HuH-7.5 (cell line): ENCODE results near the gene SYCE3.
"Not testable (repeated sequence)": the region's sequence is repeated elsewhere in the genome, so short reads cannot be mapped to it uniquely, and the experiment has no call there.

Experiments used
- DNase-seq: peaks from one replicate; pipeline ENCODE4 v3.0.0; 2011; ENCODE audit warnings: low spot score

The SYCE3 gene

GRCh38 chr22:50520826-50521453, 41.8 kb downstream of the SYCE3 start:
- DNase-seq = no peak

DNA sequence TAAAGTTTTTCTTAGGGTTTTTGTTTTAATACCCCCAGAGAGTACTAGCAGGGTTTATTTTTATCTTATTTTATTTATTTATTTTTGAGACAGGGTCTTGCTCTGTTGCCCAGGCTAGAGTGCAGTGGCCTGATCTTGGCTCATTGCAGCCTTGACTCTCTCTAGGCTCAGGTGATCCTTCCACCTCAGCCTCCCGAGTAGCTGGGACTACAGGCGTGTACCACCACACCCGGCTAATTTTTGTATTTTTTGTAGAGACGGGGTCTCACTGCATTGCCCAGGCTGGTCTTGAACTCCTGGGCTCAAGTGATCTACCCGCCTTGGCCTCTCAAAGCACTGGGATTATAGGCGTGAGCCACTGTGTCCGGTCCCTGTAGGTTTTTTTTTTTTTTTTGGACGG, 42.5 kb downstream of the SYCE3 start:
- DNase-seq = not testable (repeated sequence)

GRCh38 chr22:50519151-50519550, 43.6 kb downstream of the SYCE3 start:
- DNase-seq = no peak

DNA sequence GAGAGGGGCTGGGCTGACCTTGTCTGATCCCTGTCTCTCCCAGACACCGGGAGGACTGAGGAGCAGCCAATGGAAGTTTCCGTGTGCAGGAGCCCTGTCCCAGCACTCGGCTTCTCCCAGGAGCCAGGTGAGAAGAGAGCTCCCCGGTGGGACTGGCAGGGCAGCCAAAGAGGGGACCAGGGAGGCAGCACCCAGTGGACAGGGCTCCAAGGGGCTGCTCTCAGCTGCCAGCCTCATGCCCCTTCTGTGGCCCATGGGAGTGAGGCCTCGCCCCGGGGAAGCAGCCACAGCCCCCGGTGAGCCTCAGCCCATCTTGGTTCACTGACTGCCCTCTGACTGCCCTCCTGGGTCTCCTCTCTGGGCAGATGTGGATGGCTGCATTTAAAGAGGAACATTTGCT, 44.1 kb downstream of the SYCE3 start:
- no peak for DNase-seq

DNA sequence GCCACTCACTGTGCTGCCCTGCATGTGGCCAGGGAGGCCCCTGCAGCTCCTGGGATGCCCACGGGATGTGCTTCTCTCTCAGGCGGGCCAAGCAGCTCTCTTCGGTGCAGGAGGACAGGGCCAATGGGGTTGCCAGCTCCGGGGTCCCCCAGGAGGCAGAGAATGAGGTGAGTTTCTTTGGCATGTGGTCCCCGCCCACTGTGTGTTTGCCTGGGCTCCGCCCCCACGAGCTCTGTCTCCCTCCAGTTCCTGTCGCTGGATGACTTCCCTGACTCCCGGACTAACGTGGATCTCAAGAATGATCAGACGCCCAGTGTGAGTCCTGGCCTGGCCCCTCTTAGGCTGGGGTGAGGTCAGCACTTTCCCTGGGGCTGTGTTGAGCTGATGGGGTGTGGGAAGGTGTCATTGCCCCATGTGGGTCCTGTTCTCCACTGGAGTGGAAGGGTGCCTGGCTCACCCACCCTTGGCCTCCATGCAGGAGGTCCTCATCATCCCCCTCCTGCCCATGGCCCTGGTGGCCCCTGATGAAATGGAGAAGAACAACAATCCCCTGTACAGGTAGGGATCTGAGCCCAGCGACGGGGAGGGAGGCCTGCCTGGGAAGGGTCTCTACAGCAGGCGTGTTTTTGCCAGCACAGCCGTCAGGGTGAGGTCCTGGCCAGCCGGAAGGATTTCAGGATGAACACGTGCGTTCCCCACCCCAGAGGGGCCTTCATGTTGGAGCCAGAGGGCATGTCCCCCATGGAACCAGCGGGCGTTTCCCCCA, 45.0 kb downstream of the SYCE3 start:
- no peak for DNase-seq

DNA sequence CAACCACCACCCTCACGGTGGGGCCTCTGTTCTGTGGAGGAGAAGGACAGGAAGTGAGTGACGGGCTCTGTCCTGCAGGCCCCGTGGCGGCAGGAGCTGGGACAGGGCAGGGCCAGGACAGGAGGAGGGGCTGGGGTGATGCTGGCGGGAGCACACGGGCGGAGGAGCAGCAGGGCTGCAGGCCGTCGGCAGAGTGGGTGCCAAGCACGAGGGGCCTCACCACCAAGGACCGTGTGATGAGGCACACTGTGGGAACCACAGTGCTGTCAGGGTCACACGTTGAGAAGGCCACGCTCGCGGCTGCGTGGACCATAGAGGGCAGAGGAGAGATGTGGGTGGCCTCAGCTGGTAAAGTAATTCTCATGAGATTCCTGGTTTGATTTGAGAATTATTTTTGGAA, 45.8 kb downstream of the SYCE3 start:
- no peak for DNase-seq

DNA sequence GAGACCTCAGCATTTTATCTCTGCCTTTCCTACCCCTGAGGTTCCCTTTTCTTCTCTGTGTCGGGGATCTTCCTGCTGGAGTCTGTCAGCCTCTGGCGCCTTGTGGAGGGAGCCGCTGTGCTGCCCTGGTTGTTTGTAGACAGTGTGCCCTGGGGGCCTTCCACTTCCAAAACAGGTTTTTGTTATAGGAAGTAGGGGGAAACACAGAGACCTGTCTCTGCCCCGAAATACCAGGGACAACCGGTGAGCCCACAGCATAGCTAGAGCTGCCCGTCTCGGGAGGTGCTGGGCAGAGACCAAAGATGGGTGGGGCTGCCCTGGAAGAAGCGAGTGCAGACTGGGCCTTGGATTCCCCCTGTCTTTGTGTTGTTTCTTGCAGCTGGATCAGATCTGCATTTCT, 46.7 kb downstream of the SYCE3 start:
- DNase-seq = no peak

GRCh38 chr22:50513175-50513574, 49.5 kb downstream of the SYCE3 start:
- DNase-seq = no peak

- DNase-seq = no peak
These were observed 53.8 kb downstream of the SYCE3 start for GRCh38 chr22:50508897-50509296.

- peak; percentile 99 for DNase-seq
These were observed 54.5 kb downstream of the SYCE3 start, which contains the start of gene NCAPH2 for GRCh38 chr22:50507991-50508884. TSS of gene NCAPH2 (plus strand) at chr22:50508224. CDS start at chr22:50508338, 114 bp downstream.

DNA sequence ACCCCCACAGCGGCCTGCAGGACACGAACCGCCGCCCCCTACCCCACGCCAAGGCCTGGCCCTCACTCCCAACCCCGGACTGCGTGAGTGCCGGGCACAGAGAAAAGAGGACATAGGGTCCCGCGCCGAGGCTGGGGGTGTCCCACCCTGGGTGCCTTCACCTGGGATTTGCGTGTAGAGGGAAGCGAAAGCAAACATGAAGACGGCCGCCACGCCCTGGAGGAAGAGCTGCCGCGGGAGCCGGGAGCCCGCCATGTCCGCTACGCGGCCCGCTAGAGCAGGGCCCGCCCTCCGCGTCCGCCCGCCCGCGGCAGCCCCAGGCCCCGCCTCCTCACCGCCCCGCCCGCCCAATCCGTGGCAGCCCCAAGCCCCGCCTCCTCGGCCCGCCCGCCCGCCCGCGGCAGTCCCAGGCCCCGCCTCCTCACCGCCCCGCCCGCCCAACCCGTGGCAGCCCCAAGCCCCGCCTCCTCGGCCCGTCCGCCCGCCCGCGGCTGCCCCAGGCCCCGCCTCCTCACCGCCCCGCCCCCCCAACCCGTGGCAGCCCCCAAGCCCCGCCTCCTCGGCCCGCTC, 55.2 kb downstream of the SYCE3 start, which contains the start of gene LMF2:
TSS of gene LMF2 (minus strand) at position 282 of the 570 bp plus-strand sequence. CDS start at position 255, 27 bp downstream.
- peak; percentile 97 for DNase-seq

DNA sequence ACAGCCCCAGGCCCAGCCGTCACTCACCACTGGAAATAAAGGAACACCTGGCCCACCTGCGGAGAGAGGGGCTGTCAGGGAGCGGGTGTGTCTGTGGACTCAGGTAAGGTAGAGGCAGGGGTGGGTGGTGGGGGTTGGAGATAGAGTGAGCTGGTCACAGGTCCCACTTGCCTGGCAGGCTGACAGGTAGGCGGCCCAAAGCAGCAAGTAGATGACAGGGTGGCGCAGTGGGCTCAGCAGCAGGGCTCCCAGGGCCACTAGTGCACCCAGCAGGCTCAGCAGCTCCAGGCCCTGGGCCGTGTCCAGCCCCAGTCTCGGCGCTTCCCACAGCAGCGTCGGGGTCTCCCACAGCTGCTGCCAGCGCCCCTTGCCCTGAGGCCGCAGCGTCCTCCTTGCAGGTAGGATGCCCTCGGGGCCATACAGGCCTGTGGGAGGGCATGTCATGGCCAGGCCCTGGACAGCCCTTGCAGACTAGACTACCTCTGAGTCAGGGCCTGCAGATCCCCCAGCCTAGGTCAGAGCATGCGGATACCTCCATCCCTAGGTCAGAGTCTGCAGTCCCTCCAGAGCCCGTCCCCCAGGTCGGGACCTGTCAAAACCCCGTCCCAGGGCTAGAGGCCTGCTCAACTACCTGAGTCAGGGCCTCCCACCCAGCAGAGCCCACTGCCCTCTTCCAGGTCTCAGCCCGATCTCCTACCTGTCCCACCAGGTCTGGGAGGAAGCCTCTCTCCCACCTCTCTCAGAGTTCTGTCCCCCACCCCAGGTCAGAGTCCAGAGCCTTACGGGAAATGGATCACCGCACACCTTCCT, 55.9 kb downstream of the SYCE3 start:
- DNase-seq = peak; percentile 71

GRCh38 chr22:50505776-50506610, 56.7 kb downstream of the SYCE3 start:
- DNase-seq = no peak

- no peak for DNase-seq
These were observed 57.4 kb downstream of the SYCE3 start for GRCh38 chr22:50505276-50505775.

- no peak for DNase-seq
These were observed 58.1 kb downstream of the SYCE3 start for GRCh38 chr22:50504369-50505211.

DNA sequence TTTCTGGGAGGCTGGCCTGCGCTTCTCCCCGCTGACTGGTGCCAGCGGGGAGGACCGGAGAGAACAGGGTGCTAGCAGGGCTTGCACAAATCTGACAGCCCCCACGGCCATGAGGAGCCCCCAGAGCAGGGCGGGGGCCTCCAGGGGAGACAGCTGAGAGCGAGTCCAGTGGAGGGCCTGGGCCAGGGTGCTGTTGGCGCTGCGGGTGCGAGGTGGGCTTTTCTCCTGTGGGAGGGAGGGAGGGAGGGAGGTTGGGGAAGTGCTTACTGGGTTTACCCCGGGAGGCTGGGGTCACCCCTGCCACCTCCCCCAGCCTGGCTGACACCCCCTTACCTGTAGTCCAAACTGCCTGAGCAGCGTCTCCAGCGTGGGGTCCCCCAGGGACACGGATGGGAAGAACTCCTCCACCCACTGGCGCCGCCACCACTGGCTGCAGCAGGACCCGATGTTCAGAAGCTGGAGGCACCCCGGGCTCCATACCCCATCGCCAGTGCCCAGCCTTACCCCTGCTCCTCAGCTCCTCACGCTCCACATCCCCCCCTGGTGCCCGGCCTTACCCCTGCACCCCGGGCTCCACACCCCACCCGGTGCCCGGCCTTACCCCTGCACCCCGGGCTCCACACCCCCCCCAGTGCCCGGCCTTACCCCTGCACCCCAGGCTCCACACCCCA, 59.1 kb downstream of the SYCE3 start:
- no peak for DNase-seq

DNA sequence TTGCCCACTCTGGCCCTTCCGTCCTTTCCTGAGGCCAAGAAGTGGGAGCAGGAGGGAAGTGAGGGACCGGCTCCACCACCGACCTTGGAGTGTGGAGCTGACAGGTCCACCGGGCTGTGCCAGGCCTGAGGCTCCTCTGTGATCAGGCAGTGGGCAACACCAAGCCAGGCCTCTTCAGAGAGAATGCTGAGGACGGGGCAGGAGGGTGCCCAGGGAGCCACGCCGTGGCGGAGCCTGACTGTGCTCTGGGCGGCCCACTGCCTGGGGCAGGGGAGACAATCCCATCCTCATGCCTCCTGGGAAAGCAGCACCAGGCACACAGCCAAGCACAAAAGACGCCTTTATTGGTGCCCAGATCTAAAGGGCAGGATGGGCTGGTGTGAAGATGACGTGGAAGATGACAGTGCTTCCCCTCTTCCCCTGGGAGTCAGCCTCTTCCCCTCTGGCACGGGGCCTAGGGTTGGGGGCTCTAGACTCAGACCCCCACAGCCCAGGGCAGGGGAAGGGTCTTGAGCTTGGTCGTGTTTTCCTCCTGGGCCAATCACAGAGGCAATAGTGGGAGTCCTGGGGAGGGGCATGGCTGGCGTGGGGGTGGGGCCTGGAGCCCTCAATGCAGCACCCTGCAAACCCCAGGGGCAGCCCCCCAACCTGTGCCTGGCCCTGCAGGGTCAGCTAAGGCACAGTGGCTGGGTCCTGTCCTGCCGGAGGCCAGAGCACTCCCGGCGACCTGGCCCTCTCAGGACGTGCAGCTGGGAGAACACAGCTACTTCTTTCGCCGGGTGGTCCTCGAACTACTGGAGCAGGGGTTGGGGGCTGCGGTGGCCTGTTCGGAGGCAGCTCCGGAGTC, 59.9 kb downstream of the SYCE3 start:
- DNase-seq = no peak

DNA sequence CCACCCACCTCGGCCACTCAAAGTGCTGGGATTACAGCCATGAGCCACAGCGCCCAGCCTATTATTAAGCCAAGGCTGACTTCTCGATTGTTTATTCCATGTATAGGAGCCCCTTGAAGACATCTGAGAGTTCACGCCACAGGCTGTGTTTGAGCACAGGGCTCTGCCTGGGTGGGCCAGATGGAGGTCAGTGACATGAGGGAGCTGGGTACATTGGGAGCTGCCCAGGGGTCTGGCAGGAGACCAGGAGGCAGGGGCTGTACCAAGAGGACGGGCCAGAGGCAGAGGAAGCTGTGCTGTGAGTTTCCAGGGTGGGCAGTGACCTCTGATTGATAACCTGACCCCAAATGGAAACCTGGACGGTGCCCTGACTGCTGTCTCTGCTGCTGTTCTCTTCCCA, 60.6 kb downstream of the SYCE3 start:
- DNase-seq = no peak
